A673 (cell line): ENCODE data around the gene PPP3CB.

ENCODE experiments used
- CTCF ChIP-seq: fragments of 300-800, 200-600 bp; sonication (generic); conservative IDR thresholded peaks from 2 replicates; pipeline ENCODE4 v1.5.1; 2017; ENCODE audit warnings: low read depth, mild to moderate bottlenecking, antibody characterized with exemption, low read length, moderate library complexity, mixed read lengths
- EZH2 ChIP-seq: fragments of 200-600 bp; sonication (generic); IDR thresholded peaks from 2 replicates; pipeline ENCODE4 v1.6.1; 2017; ENCODE audit warnings: borderline replicate concordance, low read depth, mild to moderate bottlenecking, mixed read lengths, antibody characterized with exemption, low read length; ENCODE audit not compliant: poor library complexity, severe bottlenecking

- TF ChIP-seq CTCF (no peak), EZH2 (no peak)
Observed at GRCh38 chr10:73522263-73522662, 26.4 kb upstream of the PPP3CB start.
